ENCODE measurements around the gene PWWP2A.

PWWP2A gene

GRCh38 chr5:160044391-160044804, 74.9 kb downstream of the PWWP2A start:
- no peaks in the 10 kb centered on the region for H3K27me3 Mint-ChIP-seq
- ATAC-seq (replicated peaks) (no peak), DNase-seq (no peak)
- H3K36me3 Mint-ChIP-seq: peaks cover 27 to 43% of the 10 kb centered on the region in 2 donors
- no peak overlapping the region for H3K4me3 Mint-ChIP-seq
- H3K9me3 Mint-ChIP-seq: no peaks in the 10 kb centered on the region
- no peak overlapping the region for H3K27ac Mint-ChIP-seq
- no peaks in the 10 kb centered on the region for H3K4me1 Mint-ChIP-seq

- Mint-ChIP-seq H3K4me3 (no peak overlapping the region), H3K9me3 (no peaks in the 10 kb centered on the region), H3K4me1 (no peaks in the 10 kb centered on the region), H3K36me3 (peaks cover 26 to 47% of the 10 kb centered on the region in 2 donors), H3K27me3 (no peaks in the 10 kb centered on the region), H3K27ac (no peak overlapping the region)
- ATAC-seq (replicated peaks) (no peak), DNase-seq (no peak)
Measured at GRCh38 chr5:160042671-160043070, 76.6 kb downstream of the PWWP2A start.

Measured in stimulated activated naive B cell treated with anti-CD40 and anti-IgM and Interleukin-4, amounts not matched to agents 10 μg/mL and 1 μg/mL and 100 μg/mL, for 72 hours (primary cell).